Left ventricle myocardium inferior (tissue), 1 donor: ENCODE data around the gene TACR2. TPM values are rescaled to one million over a fixed set of nuclear protein-coding genes. Genes with fewer than 3 reads are reported as not detected.

Experiments
- DNase-seq: peaks from one replicate; pipeline ENCODE4 v3.0.0-alpha.2; 2020
- H3K27ac ChIP-seq: fragments of 200-600 bp; replicated peaks from 2 replicates; pipeline ENCODE4 v1.8.0; 2021
- H3K27me3 ChIP-seq: fragments of 200-600 bp; 2 replicates; pipeline ENCODE4 v1.8.0; 2021; ENCODE audit warnings: low read depth
- H3K36me3 ChIP-seq: fragments of 200-600 bp; 2 replicates; pipeline ENCODE4 v1.8.0; 2021
- H3K4me1 ChIP-seq: fragments of 200-600 bp; 2 replicates; pipeline ENCODE4 v1.8.0; 2021
- H3K4me3 ChIP-seq: fragments of 200-600 bp; 2 replicates; pipeline ENCODE4 v1.8.0; 2021; ENCODE audit warnings: mild to moderate bottlenecking, moderate library complexity
- H3K9me3 ChIP-seq: fragments of 200-600 bp; replicated peaks from 2 replicates; pipeline ENCODE4 v1.8.0; 2021
- intact Hi-C: fragments of 100-400 bp; cut with micrococcal nuclease; formaldehyde crosslinking; loops from one replicate; pipeline ENCODE4 v1.11.0; 2022
- total RNA-seq: library from RNA; stranded (reverse); fragmentation: NEBNext Ultra II Directional; extraction: Animal tissue kit (Norgen Biotek cat#: 25700); gene quantifications from one replicate; pipeline ENCODE4 v1.2.1, GENCODE V29; 2021
- TF ChIP-seq, protein P1 (sequence below): fragments of 200-600 bp; IDR thresholded peaks from 2 replicates; pipeline ENCODE4 v1.8.0; 2021; ENCODE audit warnings: antibody characterized with exemption, mild to moderate bottlenecking, borderline replicate concordance
- donor health status: DM: no; HTN: yes; CAD: no; lungs with severe emphysema.

Gene TACR2
- total RNA-seq, 1 donor from 2014 or later, result not detected

DNA sequence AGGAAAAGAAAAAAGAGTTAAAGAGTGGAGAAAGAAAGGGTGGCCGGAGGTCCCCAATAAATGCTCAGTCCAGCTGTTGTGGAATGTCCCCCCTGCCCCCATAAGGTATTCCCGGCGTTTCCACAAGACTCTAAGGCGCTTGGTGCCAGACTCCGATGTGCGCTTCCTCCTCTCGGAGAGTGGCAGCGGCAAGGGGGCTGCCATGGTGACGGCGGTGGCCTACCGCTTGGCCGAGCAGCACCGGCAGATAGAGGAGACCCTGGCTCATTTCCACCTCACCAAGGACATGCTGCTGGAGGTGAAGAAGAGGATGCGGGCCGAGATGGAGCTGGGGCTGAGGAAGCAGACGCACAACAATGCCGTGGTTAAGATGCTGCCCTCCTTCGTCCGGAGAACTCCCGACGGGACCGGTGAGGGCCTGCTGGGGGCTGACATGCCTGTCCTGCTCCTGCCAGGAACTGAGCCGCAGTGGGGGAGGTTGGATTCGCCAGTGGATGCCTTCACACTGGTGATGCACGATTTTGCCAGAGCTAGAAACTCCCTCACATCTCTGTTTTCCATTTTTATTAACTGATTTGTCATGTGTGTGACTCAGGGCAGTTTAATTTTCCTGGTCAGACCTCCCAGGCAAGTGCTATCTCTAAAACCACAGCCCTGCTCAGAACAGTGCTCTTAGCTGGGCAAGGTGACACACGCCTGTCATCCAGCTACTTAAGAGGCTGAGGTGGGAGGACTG is 34.2 kb downstream of the TACR2 start:
- Histone ChIP-seq H3K4me3 (no peak overlapping the region), H3K9me3 (no peaks in the 10 kb centered on the region), H3K36me3 (peaks cover 91% of the 10 kb centered on the region), H3K27ac (peak overlapping the region; percentile 52), H3K4me1 (peaks cover 30% of the 10 kb centered on the region), H3K27me3 (no peaks in the 10 kb centered on the region)
- TF ChIP-seq, protein P1, sequence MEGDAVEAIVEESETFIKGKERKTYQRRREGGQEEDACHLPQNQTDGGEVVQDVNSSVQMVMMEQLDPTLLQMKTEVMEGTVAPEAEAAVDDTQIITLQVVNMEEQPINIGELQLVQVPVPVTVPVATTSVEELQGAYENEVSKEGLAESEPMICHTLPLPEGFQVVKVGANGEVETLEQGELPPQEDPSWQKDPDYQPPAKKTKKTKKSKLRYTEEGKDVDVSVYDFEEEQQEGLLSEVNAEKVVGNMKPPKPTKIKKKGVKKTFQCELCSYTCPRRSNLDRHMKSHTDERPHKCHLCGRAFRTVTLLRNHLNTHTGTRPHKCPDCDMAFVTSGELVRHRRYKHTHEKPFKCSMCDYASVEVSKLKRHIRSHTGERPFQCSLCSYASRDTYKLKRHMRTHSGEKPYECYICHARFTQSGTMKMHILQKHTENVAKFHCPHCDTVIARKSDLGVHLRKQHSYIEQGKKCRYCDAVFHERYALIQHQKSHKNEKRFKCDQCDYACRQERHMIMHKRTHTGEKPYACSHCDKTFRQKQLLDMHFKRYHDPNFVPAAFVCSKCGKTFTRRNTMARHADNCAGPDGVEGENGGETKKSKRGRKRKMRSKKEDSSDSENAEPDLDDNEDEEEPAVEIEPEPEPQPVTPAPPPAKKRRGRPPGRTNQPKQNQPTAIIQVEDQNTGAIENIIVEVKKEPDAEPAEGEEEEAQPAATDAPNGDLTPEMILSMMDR, result no peak
- DNase-seq, result no peak
- intact Hi-C loops, result no loop called here

DNA sequence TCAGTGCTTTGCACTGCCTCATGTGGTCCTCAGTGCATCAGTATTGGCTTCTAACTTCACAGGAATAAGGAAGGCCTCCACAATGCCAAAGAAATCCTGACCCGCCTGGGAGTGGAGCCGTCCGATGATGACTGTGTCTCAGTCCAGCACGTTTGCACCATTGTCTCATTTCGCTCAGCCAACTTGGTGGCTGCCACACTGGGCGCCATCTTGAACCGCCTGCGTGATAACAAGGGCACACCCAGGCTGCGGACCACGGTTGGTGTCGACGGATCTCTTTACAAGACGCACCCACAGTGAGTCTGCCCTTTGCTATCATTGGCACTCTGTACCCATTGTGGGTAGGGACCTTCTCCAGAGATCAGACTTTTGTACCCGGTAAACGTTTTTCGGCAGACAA is 36.9 kb downstream of the TACR2 start:
- Histone ChIP-seq H3K36me3 (peaks cover 76% of the 10 kb centered on the region), H3K27me3 (no peaks in the 10 kb centered on the region), H3K4me1 (peaks cover 57% of the 10 kb centered on the region), H3K27ac (no peak overlapping the region), H3K9me3 (no peaks in the 10 kb centered on the region), H3K4me3 (no peak overlapping the region)
- TF ChIP-seq, protein P1, result no peak
- no peak for DNase-seq
- intact Hi-C loops, result loop anchor here (10.0 kb wide), 1 partner anchor 55 kb away; no protein-coding TSS in a partner anchor

DNA sequence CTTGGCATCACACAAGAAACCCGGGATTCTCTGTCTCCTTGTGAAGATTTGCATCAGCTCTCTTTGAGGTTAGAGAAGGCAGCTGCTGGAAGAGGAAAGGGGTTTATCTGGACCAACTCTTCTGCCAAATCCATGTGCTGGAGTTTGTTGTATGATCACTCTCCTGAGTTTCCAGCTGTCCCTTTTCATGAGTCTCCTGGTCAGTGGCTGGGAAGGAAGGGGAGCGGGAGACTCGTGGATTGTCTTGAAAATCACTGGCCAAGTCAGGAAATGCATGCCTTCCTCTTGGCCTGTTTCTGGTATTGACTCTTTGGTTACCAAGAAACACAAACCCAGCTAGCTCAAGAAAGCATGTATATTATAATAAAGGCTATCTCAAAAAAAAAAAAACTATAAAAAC is 38.8 kb downstream of the TACR2 start:
- Histone ChIP-seq H3K27me3 (no peaks in the 10 kb centered on the region), H3K36me3 (peaks cover 66% of the 10 kb centered on the region), H3K9me3 (no peaks in the 10 kb centered on the region), H3K27ac (peak overlapping the region; percentile 76), H3K4me1 (peaks cover 49% of the 10 kb centered on the region), H3K4me3 (no peak overlapping the region)
- intact Hi-C loops, result loop anchor here (10.0 kb wide), 1 partner anchor 53 kb away; no protein-coding TSS in a partner anchor
- DNase-seq, result no peak
- TF ChIP-seq, protein P1, result no peak

DNA sequence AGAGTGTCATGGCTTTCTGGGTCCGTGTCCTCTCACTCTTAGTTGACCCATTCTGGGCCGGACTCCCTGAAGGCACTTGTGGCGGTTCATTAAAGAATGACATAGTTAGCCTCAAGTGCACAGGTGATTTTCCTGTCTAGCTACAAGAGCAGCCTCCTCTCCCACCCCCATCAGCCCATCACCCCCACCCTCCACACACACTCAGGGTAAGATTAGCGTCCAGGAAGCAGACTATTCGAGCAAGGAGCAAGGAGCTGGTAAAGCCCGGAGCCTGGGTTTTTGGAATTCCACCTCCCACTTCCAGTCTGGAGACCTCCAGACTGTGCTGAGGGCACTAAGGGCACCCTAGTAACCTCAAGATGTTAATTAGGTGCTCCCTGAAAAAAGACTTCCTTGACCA is 39.5 kb downstream of the TACR2 start:
- Histone ChIP-seq H3K4me1 (peaks cover 45% of the 10 kb centered on the region), H3K27ac (peak overlapping the region; percentile 76), H3K36me3 (peaks cover 66% of the 10 kb centered on the region), H3K27me3 (no peaks in the 10 kb centered on the region), H3K4me3 (no peak overlapping the region), H3K9me3 (no peaks in the 10 kb centered on the region)
- DNase-seq, result no peak
- TF ChIP-seq, protein P1, result no peak
- intact Hi-C loops, result loop anchor here (10.0 kb wide), 1 partner anchor 52 kb away; no protein-coding TSS in a partner anchor

DNA sequence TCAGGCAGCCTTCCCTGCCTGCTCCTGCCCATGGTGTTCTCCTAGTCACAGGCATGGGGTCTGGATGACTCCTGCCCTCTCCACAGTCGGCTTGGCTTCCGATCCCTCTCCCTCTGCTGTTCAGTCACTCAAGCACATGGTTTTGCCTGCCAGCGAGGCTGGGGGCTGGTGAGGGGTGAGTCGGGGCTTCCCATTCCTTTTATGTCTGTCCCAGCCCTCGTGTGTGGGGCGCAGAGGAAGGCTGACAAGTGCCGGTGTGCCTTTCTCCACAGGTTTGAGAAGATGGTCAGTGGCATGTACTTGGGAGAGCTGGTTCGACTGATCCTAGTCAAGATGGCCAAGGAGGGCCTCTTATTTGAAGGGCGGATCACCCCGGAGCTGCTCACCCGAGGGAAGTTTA is 40.1 kb downstream of the TACR2 start:
- DNase-seq, result no peak
- peaks cover 68% of the 10 kb centered on the region for H3K36me3 ChIP-seq

More for the DNA sequence above, 40.1 kb downstream of the TACR2 start:
- H3K4me3 ChIP-seq, result no peak overlapping the region
- TF ChIP-seq, protein P1, result no peak
- intact Hi-C loops, result loop anchor here (10.0 kb wide), 1 partner anchor 52 kb away; no protein-coding TSS in a partner anchor
- no peaks in the 10 kb centered on the region for H3K9me3 ChIP-seq
- peak overlapping the region; percentile 76 for H3K27ac ChIP-seq
- H3K4me1 ChIP-seq, result peaks cover 45% of the 10 kb centered on the region
- no peaks in the 10 kb centered on the region for H3K27me3 ChIP-seq
